DMS79 (cell line): ENCODE results near the gene TRPM2.
"Not testable (repeated sequence)": the region's sequence is repeated elsewhere in the genome, so short reads cannot be mapped to it uniquely, and the experiment has no call there.

ENCODE experiments used
- DNase-seq: peaks from one replicate; lab custom pipeline; 2025; lab: John Stamatoyannopoulos, UW

The TRPM2 gene

GRCh38 chr21:44335266-44336059 is 18.0 kb upstream of the TRPM2 start:
- no peak for DNase-seq

- no peak for DNase-seq
These were observed 16.0 kb upstream of the TRPM2 start for GRCh38 chr21:44337449-44337848.

GRCh38 chr21:44337941-44338895 is 15.2 kb upstream of the TRPM2 start:
- DNase-seq = peak; percentile 36

- peak; percentile 88 for DNase-seq
These were observed 14.2 kb upstream of the TRPM2 start, which contains the start of gene CFAP410 for GRCh38 chr21:44338971-44339910. CFAP410 (minus strand) TSS chr21:44339390; CDS start chr21:44339194, 196 bp downstream.

GRCh38 chr21:44341726-44342458 is 11.5 kb upstream of the TRPM2 start:
- not testable (repeated sequence) for DNase-seq

GRCh38 chr21:44342981-44343380 is 10.4 kb upstream of the TRPM2 start:
- DNase-seq = not testable (repeated sequence)

- no peak for DNase-seq
These were observed 8.8 kb upstream of the TRPM2 start for GRCh38 chr21:44344541-44345183.

- no peak for DNase-seq
These were observed 7.9 kb upstream of the TRPM2 start for GRCh38 chr21:44345495-44345894.

- DNase-seq = peak; percentile 99
These were observed 5.4 kb upstream of the TRPM2 start for GRCh38 chr21:44347911-44348451.

- no peak for DNase-seq
These were observed 4.6 kb upstream of the TRPM2 start for GRCh38 chr21:44348861-44349260.

- no peak for DNase-seq
These were observed 4.0 kb upstream of the TRPM2 start for GRCh38 chr21:44349416-44349846.

- DNase-seq = no peak
These were observed 3.3 kb upstream of the TRPM2 start for GRCh38 chr21:44349847-44350772.

GRCh38 chr21:44350773-44351481 is 2.5 kb upstream of the TRPM2 start:
- DNase-seq = no peak

GRCh38 chr21:44351535-44352252 is 1.7 kb upstream of the TRPM2 start:
- DNase-seq = no peak

GRCh38 chr21:44352253-44352860 is 1.1 kb upstream of the TRPM2 start:
- DNase-seq = no peak

GRCh38 chr21:44354001-44354405 is 582 bp downstream of the TRPM2 start:
- DNase-seq = no peak
